Measurements from ENCODE around the gene CEACAM21.

Gene CEACAM21

GRCh38 chr19:41575998-41576397 lies at the start of gene CEACAM21:
CEACAM21 (plus strand) TSS chr19:41576166; CDS start chr19:41576275, 109 bp downstream.
- Histone ChIP-seq H3K36me3 (ENCODE audit: control insufficient read depth, insufficient read depth, low read length) (no peaks in the 10 kb centered on the region), H3K27me3 (ENCODE audit: control insufficient read depth, insufficient read depth, low read length) (peaks cover 70% of the 10 kb centered on the region), H3K9ac (ENCODE audit: low read length) (no peak within 1 kb of the TSS), H3K4me3 (ENCODE audit: low read depth, low read length) (no peak within 1 kb of the TSS), H3K9me3 (ENCODE audit: control insufficient read depth, insufficient read depth, low read depth, low read length) (peaks cover 24% of the 10 kb centered on the region), H3K27ac (ENCODE audit: low read depth, low read length) (no peak within 1 kb of the TSS), H3K4me1 (ENCODE audit: control insufficient read depth, insufficient read depth, low read length) (no peaks in the 10 kb centered on the region)

DNA sequence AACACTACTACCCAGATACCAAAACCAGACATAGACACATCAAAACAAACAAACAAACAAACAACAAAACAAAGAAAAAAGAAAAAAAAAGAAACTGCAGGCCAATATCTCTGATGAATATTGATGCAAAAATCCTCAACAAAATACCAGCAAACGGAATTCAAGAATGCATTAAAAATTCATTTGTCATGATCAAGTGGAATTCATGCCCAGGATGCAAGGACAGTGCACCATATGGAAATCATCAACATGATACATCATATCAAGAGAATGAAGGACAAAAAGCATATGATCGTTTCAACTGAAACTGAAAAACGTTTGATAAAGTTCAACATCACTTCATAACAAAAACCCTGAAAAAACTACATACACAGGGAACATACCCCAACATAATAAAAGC lies 48.9 kb upstream of the CEACAM21 start:
- H3K27me3 ChIP-seq (ENCODE audit: control insufficient read depth, insufficient read depth, low read length) = peaks cover 72% of the 10 kb centered on the region
- no peak overlapping the region for H3K4me3 ChIP-seq (ENCODE audit: low read depth, low read length)
- no peaks in the 10 kb centered on the region for H3K36me3 ChIP-seq (ENCODE audit: control insufficient read depth, insufficient read depth, low read length)
- H3K27ac ChIP-seq (ENCODE audit: low read depth, low read length) = no peak overlapping the region
- H3K9me3 ChIP-seq (ENCODE audit: control insufficient read depth, insufficient read depth, low read depth, low read length) = 0 out of 2 replicates have a peak, but pooled peaks cover 3% of the 10 kb centered on the region
- no peak overlapping the region for H3K9ac ChIP-seq (ENCODE audit: low read length)
- no peaks in the 10 kb centered on the region for H3K4me1 ChIP-seq (ENCODE audit: control insufficient read depth, insufficient read depth, low read length)

- H3K4me3 ChIP-seq (ENCODE audit: low read depth, low read length) = no peak overlapping the region
- peaks cover 62% of the 10 kb centered on the region for H3K27me3 ChIP-seq (ENCODE audit: control insufficient read depth, insufficient read depth, low read length)
- H3K4me1 ChIP-seq (ENCODE audit: control insufficient read depth, insufficient read depth, low read length) = no peaks in the 10 kb centered on the region
- no peak overlapping the region for H3K9ac ChIP-seq (ENCODE audit: low read length)
- no peaks in the 10 kb centered on the region for H3K36me3 ChIP-seq (ENCODE audit: control insufficient read depth, insufficient read depth, low read length)
- H3K27ac ChIP-seq (ENCODE audit: low read depth, low read length) = no peak overlapping the region
- 0 out of 2 replicates have a peak, but pooled peaks cover 3% of the 10 kb centered on the region for H3K9me3 ChIP-seq (ENCODE audit: control insufficient read depth, insufficient read depth, low read depth, low read length)
These were observed 47.9 kb upstream of the CEACAM21 start for GRCh38 chr19:41528106-41528505.

- H3K4me3 ChIP-seq (ENCODE audit: low read depth, low read length) = no peak overlapping the region
- no peak overlapping the region for H3K27ac ChIP-seq (ENCODE audit: low read depth, low read length)
- H3K27me3 ChIP-seq (ENCODE audit: control insufficient read depth, insufficient read depth, low read length) = peaks cover 47% of the 10 kb centered on the region
- H3K36me3 ChIP-seq (ENCODE audit: control insufficient read depth, insufficient read depth, low read length) = no peaks in the 10 kb centered on the region
- no peaks in the 10 kb centered on the region for H3K4me1 ChIP-seq (ENCODE audit: control insufficient read depth, insufficient read depth, low read length)
- H3K9ac ChIP-seq (ENCODE audit: low read length) = no peak overlapping the region
- H3K9me3 ChIP-seq (ENCODE audit: control insufficient read depth, insufficient read depth, low read depth, low read length) = 0 out of 2 replicates have a peak, but pooled peaks cover 3% of the 10 kb centered on the region
These were observed 46.3 kb upstream of the CEACAM21 start for GRCh38 chr19:41529484-41530183.

- Histone ChIP-seq H3K4me1 (ENCODE audit: control insufficient read depth, insufficient read depth, low read length) (no peaks in the 10 kb centered on the region), H3K9ac (ENCODE audit: low read length) (no peak overlapping the region)
These were observed 45.8 kb upstream of the CEACAM21 start for GRCh38 chr19:41530184-41530534.

DNA sequence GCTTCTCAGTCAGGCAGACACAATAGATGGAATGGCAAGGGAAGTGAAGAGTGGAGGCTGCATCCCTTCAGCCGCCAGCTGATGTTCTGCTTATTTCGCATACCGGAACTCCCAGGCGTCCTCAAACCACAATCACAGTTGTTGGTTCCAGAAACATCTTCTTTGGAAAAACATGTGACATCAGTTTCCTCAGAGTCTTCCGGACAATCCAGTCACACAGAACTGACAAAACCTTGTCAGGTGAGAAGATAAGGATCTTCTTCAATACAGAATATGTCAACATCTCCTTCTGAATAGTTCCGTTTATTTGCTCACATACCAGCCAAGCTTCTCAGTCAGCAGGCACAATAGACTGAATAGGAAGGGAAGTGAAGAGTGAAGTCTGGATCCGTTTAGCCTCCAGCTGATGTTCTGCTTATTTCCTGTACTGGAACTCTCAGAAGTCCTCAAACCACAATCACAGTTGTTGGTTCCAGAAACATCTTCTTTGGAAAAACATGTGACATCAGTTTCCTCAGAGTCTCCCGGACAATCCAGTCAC lies 45.1 kb upstream of the CEACAM21 start:
- peaks cover 35% of the 10 kb centered on the region for H3K27me3 ChIP-seq (ENCODE audit: control insufficient read depth, insufficient read depth, low read length)
- no peak overlapping the region for H3K9ac ChIP-seq (ENCODE audit: low read length)
- no peaks in the 10 kb centered on the region for H3K4me1 ChIP-seq (ENCODE audit: control insufficient read depth, insufficient read depth, low read length)
- no peak overlapping the region for H3K27ac ChIP-seq (ENCODE audit: low read depth, low read length)
- H3K9me3 ChIP-seq (ENCODE audit: control insufficient read depth, insufficient read depth, low read depth, low read length) = 0 out of 2 replicates have a peak, but pooled peaks cover 3% of the 10 kb centered on the region
- H3K4me3 ChIP-seq (ENCODE audit: low read depth, low read length) = no peak overlapping the region
- H3K36me3 ChIP-seq (ENCODE audit: control insufficient read depth, insufficient read depth, low read length) = no peaks in the 10 kb centered on the region

More at GRCh38 chr19:41530184-41530534, 45.8 kb upstream of the CEACAM21 start:
- Histone ChIP-seq H3K9me3 (ENCODE audit: control insufficient read depth, insufficient read depth, low read depth, low read length) (0 out of 2 replicates have a peak, but pooled peaks cover 3% of the 10 kb centered on the region), H3K36me3 (ENCODE audit: control insufficient read depth, insufficient read depth, low read length) (no peaks in the 10 kb centered on the region), H3K27me3 (ENCODE audit: control insufficient read depth, insufficient read depth, low read length) (peaks cover 42% of the 10 kb centered on the region), H3K27ac (ENCODE audit: low read depth, low read length) (no peak overlapping the region), H3K4me3 (ENCODE audit: low read depth, low read length) (no peak overlapping the region)

DNA sequence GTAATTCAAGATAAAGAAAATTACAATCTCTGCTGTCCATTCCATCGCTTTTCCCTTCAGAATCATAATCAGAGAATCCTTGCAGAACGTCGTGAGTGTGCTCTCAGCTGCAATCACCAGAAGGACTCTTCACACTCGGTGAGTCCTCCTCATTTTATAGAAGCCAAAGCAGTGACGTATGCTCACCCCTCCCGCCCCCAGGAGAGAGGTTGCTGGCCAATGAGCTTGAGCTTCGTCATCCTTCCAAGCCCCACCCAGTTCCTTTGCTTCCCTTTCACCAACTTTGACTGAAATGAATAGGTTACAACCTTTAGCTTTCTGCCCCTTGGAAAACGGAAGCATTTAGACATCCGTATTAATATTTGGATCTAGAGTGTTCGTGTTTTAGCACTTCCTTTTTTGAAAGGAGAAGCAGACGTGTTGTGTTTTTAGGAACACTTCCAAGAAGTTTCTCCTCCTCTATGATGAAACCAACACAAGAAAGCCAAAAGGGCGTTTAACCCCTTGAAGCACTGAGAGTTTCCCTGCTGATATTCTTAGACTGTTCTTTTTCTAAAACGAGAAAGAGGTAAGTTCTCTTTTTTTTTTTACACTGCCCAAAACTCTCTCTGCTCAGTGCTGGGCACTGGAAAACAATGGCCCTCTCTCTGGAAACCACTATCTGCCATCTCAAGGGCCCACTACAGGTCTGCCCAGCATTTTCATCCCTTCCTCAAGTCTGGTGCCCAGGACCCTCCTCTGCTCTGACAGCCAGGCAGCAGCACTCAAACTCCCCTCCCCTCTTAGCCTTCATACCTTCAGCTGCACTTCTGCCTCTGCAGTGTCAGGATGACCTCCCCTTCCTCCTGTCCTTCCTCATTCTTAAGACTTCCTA lies 44.3 kb upstream of the CEACAM21 start:
- Histone ChIP-seq H3K27ac (ENCODE audit: low read depth, low read length) (no peak overlapping the region), H3K9me3 (ENCODE audit: control insufficient read depth, insufficient read depth, low read depth, low read length) (0 out of 2 replicates have a peak, but pooled peaks cover 3% of the 10 kb centered on the region), H3K36me3 (ENCODE audit: control insufficient read depth, insufficient read depth, low read length) (no peaks in the 10 kb centered on the region), H3K4me3 (ENCODE audit: low read depth, low read length) (no peak overlapping the region), H3K4me1 (ENCODE audit: control insufficient read depth, insufficient read depth, low read length) (no peaks in the 10 kb centered on the region), H3K27me3 (ENCODE audit: control insufficient read depth, insufficient read depth, low read length) (peaks cover 36% of the 10 kb centered on the region), H3K9ac (ENCODE audit: low read length) (no peak overlapping the region)

GRCh38 chr19:41532526-41532925 lies 43.4 kb upstream of the CEACAM21 start:
- H3K9me3 ChIP-seq (ENCODE audit: control insufficient read depth, insufficient read depth, low read depth, low read length) = 0 out of 2 replicates have a peak, but pooled peaks cover 3% of the 10 kb centered on the region
- H3K9ac ChIP-seq (ENCODE audit: low read length) = no peak overlapping the region
- H3K4me1 ChIP-seq (ENCODE audit: control insufficient read depth, insufficient read depth, low read length) = no peaks in the 10 kb centered on the region
- H3K36me3 ChIP-seq (ENCODE audit: control insufficient read depth, insufficient read depth, low read length) = no peaks in the 10 kb centered on the region
- H3K4me3 ChIP-seq (ENCODE audit: low read depth, low read length) = no peak overlapping the region
- peaks cover 31% of the 10 kb centered on the region for H3K27me3 ChIP-seq (ENCODE audit: control insufficient read depth, insufficient read depth, low read length)
- no peak overlapping the region for H3K27ac ChIP-seq (ENCODE audit: low read depth, low read length)

- 0 out of 2 replicates have a peak, but pooled peaks cover 11% of the 10 kb centered on the region for H3K9me3 ChIP-seq (ENCODE audit: control insufficient read depth, insufficient read depth, low read depth, low read length)
- peaks cover 28% of the 10 kb centered on the region for H3K27me3 ChIP-seq (ENCODE audit: control insufficient read depth, insufficient read depth, low read length)
- no peak overlapping the region for H3K27ac ChIP-seq (ENCODE audit: low read depth, low read length)
- H3K4me3 ChIP-seq (ENCODE audit: low read depth, low read length) = no peak overlapping the region
- H3K9ac ChIP-seq (ENCODE audit: low read length) = no peak overlapping the region
- no peaks in the 10 kb centered on the region for H3K4me1 ChIP-seq (ENCODE audit: control insufficient read depth, insufficient read depth, low read length)
- no peaks in the 10 kb centered on the region for H3K36me3 ChIP-seq (ENCODE audit: control insufficient read depth, insufficient read depth, low read length)
These were observed 42.2 kb upstream of the CEACAM21 start for GRCh38 chr19:41533671-41534215.

DNA sequence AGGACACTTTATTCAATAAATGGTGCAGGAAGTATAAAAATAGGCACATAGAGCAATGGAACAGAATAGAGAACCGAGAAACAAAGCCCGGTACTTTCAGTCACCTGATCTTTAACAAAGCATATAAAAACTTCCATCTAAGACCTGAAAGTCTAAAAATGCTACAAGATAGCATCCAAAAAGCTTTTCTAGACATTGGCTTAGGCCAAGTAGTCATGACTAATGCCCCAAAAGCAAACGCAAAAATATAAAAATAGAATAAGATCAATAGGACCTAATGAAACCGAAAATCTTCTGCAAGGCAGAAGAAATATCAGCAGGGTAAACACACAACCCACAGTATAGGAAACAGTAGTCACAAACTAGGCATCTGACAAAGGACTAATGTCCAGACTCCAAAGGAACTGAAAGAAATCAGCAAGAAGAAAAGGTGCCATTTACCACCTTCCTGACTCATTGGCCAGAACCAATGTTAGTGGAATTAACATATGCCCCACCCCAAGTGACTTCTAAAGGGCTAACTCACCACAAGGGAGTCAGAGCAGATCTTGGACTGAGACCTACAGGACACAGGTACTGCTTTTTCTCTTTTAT lies 40.8 kb upstream of the CEACAM21 start:
- H3K27me3 ChIP-seq (ENCODE audit: control insufficient read depth, insufficient read depth, low read length) = peaks cover 21% of the 10 kb centered on the region
- H3K4me3 ChIP-seq (ENCODE audit: low read depth, low read length) = no peak overlapping the region
- H3K36me3 ChIP-seq (ENCODE audit: control insufficient read depth, insufficient read depth, low read length) = no peaks in the 10 kb centered on the region
- H3K9me3 ChIP-seq (ENCODE audit: control insufficient read depth, insufficient read depth, low read depth, low read length) = 0 out of 2 replicates have a peak, but pooled peaks cover 8% of the 10 kb centered on the region
- H3K9ac ChIP-seq (ENCODE audit: low read length) = no peak overlapping the region
- H3K4me1 ChIP-seq (ENCODE audit: control insufficient read depth, insufficient read depth, low read length) = no peaks in the 10 kb centered on the region
- H3K27ac ChIP-seq (ENCODE audit: low read depth, low read length) = no peak overlapping the region

All from HUES6 (cell line).